K562 (cell line): ENCODE measurements around the gene CLDN5. TPM values are rescaled to one million over a fixed set of nuclear protein-coding genes. Genes with fewer than 3 reads are reported as not detected.

Experiments
- ATAC-seq: fragments of 200-7000 bp; cut with Tn5 transposase; 3 replicates; pipeline ENCODE4 v1.9.1; 2020; ENCODE audit warnings: moderate library complexity
- BruUV-seq: library from RNA; stranded (reverse); fragments of 400-500 nt; replicated peaks from 2 replicates; lab custom pipeline; 2021; lab: Mats Ljungman, UMichigan
- CTCF ChIA-PET: fragments of 300-600 bp; formaldehyde crosslinking; extraction: SDS; loops from one replicate; lab custom pipeline; 2021; ENCODE audit warnings: low intra/inter-chr PET ratio; lab: Yijun Ruan, JAX
- POLR2A ChIA-PET: fragments of 300-600, 350-650 bp; sonication (Branson Sonifier 250); formaldehyde crosslinking; extraction: SDS; loops from one replicate; lab custom pipeline; 2021; ENCODE audit warnings: antibody characterized with exemption, inconsistent platforms; lab: Yijun Ruan, JAX
- DNase-seq, 4 experiments: peaks; one replicate each; pipeline versions ENCODE4 v3.0.0 to v3.0.0-alpha.2; 2011 to 2018; ENCODE audit warnings: low spot score in 3 of 4, mixed read lengths in 3 of 4; ENCODE audit errors: extremely low read depth in 1 of 4
- FAIRE-seq: peaks from 2 replicates; lab custom pipeline; 2011; peaks lifted over from hg19 to GRCh38; lab: Jason Lieb, UNC
- H2AFZ ChIP-seq: 2 replicates; pipeline ENCODE4 v1.6.0; 2011; ENCODE audit warnings: low read depth, low read length, control low read depth, inconsistent platforms
- H3K27ac ChIP-seq: fragments of 200-600 bp; 3 replicates; pipeline ENCODE4 v1.8.0; 2011; ENCODE audit warnings: low read depth, mild to moderate bottlenecking, control low read depth, inconsistent platforms, low read length, moderate library complexity, mixed read lengths; ENCODE audit errors: extremely low read depth
- H3K27me3 ChIP-seq, 2 experiments: fragments of 300-600 bp in 1 of 2; 2 replicates in 1 of 2; 3 replicates in 1 of 2; pipeline versions ENCODE4 v1.6.0 to v1.8.0; 2011; ENCODE audit warnings: inconsistent platforms in 2 of 2, low read length in 2 of 2, mild to moderate bottlenecking in 1 of 2, mixed read lengths in 1 of 2, moderate library complexity in 1 of 2; ENCODE audit not compliant: control insufficient read depth in 2 of 2, insufficient read depth in 2 of 2
- H3K36me3 ChIP-seq: fragments of 300-600 bp; 3 replicates; pipeline ENCODE4 v1.8.0; 2011; ENCODE audit warnings: mild to moderate bottlenecking, low read length, inconsistent platforms; ENCODE audit not compliant: control insufficient read depth, insufficient read depth
- H3K4me1 ChIP-seq, 2 experiments: fragments of 200-600 bp in 1 of 2; replicated peaks in 1 of 2; 2 replicates in 1 of 2; 3 replicates in 1 of 2; pipeline versions ENCODE4 v1.5.1 to v1.8.0; 2011; ENCODE audit warnings: inconsistent platforms in 2 of 2, low read length in 2 of 2, mild to moderate bottlenecking in 1 of 2, mixed read lengths in 1 of 2, moderate library complexity in 1 of 2; ENCODE audit not compliant: control insufficient read depth in 2 of 2, insufficient read depth in 2 of 2
- H3K4me2 ChIP-seq: 2 replicates; pipeline ENCODE4 v1.6.1; 2011; ENCODE audit warnings: low read length, control low read depth, inconsistent platforms, mixed read lengths; ENCODE audit not compliant: insufficient read depth
- H3K4me3 ChIP-seq: fragments of 200-600 bp; sonication (generic), shearing (Covaris generic); 2 replicates; pipeline ENCODE4 v1.5.1; 2016; ENCODE audit warnings: control low read depth, inconsistent platforms
- H3K79me2 ChIP-seq: fragments of 200-600 bp; 3 replicates; pipeline ENCODE4 v1.8.0; 2011; ENCODE audit warnings: low read length, inconsistent platforms; ENCODE audit not compliant: control insufficient read depth, insufficient read depth
- H3K9ac ChIP-seq, 2 experiments: 2 replicates each; pipeline versions ENCODE4 v1.6.0 to v1.6.1; 2011; ENCODE audit warnings: low read depth in 2 of 2, low read length in 2 of 2, control low read depth in 1 of 2, inconsistent platforms in 1 of 2, mild to moderate bottlenecking in 1 of 2, mixed read lengths in 1 of 2; ENCODE audit not compliant: insufficient read depth in 1 of 2
- H3K9me1 ChIP-seq: one replicate; pipeline ENCODE4 v1.6.0; 2011; ENCODE audit warnings: inconsistent platforms, mild to moderate bottlenecking, low read length, moderate library complexity; ENCODE audit not compliant: control insufficient read depth, insufficient read depth
- H3K9me3 ChIP-seq: replicated peaks from 2 replicates; pipeline ENCODE4 v1.5.1; 2011; ENCODE audit warnings: low read depth, low read length, inconsistent platforms; ENCODE audit not compliant: control insufficient read depth, insufficient read depth
- H4K20me1 ChIP-seq: replicated peaks from 2 replicates; pipeline ENCODE4 v1.6.1; 2011; ENCODE audit warnings: low read length, inconsistent platforms, mixed read lengths; ENCODE audit not compliant: control insufficient read depth, insufficient read depth
- CEBPG ChIP-seq, 3 experiments: fragments of 200-800 bp in 1 of 3; sonication (Bioruptor generic) in 1 of 3; sonication (generic) in 1 of 3; formaldehyde crosslinking in 1 of 3; IDR thresholded peaks in 2 of 3; conservative IDR thresholded peaks in 1 of 3; 2 replicates each; pipeline versions ENCODE4 v1.6.1 to v1.8.0; 2016 to 2022; ENCODE audit warnings: missing compliant biosample characterization in 2 of 3, missing genetic modification characterization in 2 of 3, mild to moderate bottlenecking in 1 of 3, missing genetic modification reagents in 1 of 3
- FOXJ3 ChIP-seq: sonication (generic); formaldehyde crosslinking; IDR thresholded peaks from 2 replicates; pipeline ENCODE4 v1.4.0; 2020; ENCODE audit warnings: mild to moderate bottlenecking, missing genetic modification reagents
- KLF10 ChIP-seq: fragments of 250-450 bp; sonication (Bioruptor Pico); IDR thresholded peaks from 2 replicates; pipeline ENCODE4 v1.6.1; 2021; ENCODE audit warnings: matching md5 sums
- MCM3 ChIP-seq: fragments of 450-650 bp; IDR thresholded peaks from 2 replicates; pipeline ENCODE4 v1.6.1; 2016
- NBN ChIP-seq: fragments of 450-650 bp; IDR thresholded peaks from 2 replicates; pipeline ENCODE4 v1.6.1; 2016; ENCODE audit warnings: low read depth, mild to moderate bottlenecking
- NR1H2 ChIP-seq: sonication (generic); formaldehyde crosslinking; IDR thresholded peaks from 2 replicates; pipeline ENCODE4 v1.4.0; 2020; ENCODE audit warnings: mild to moderate bottlenecking, missing genetic modification reagents
- POLR2G ChIP-seq: fragments of 200-400 bp; formaldehyde crosslinking; IDR thresholded peaks from 2 replicates; pipeline ENCODE4 v1.6.1; 2017; ENCODE audit warnings: low read depth, mild to moderate bottlenecking, antibody characterized with exemption, low read length, moderate library complexity
- RBFOX2 ChIP-seq: fragments of 200-400 bp; formaldehyde crosslinking; IDR thresholded peaks from 2 replicates; pipeline ENCODE4 v1.6.1; 2017; ENCODE audit warnings: low read depth, mild to moderate bottlenecking, low read length, moderate library complexity
- RFX7 ChIP-seq: fragments of 250-450 bp; sonication (Bioruptor Pico); IDR thresholded peaks from 2 replicates; pipeline ENCODE4 v1.5.1; 2021; ENCODE audit warnings: mild to moderate bottlenecking
- TCF3 ChIP-seq: sonication (generic); formaldehyde crosslinking; IDR thresholded peaks from 2 replicates; pipeline ENCODE4 v1.4.0; 2020; ENCODE audit warnings: mild to moderate bottlenecking, missing genetic modification reagents
- WHSC1 ChIP-seq: IDR thresholded peaks from one replicate; pipeline ENCODE4 v1.6.1; 2012; ENCODE audit warnings: low read length, control low read depth, inconsistent platforms
- ZNF12 ChIP-seq: sonication (generic); formaldehyde crosslinking; IDR thresholded peaks from 2 replicates; pipeline ENCODE4 v1.4.0; 2020; ENCODE audit warnings: mild to moderate bottlenecking, missing genetic modification reagents
- ZNF24 ChIP-seq: fragments of 450-650 bp; IDR thresholded peaks from 2 replicates; pipeline ENCODE4 v1.6.1; 2016
- ZNF282 ChIP-seq: sonication (generic); formaldehyde crosslinking; IDR thresholded peaks from 2 replicates; pipeline ENCODE4 v1.8.1; 2023; ENCODE audit warnings: missing genetic modification reagents
- ZNF431 ChIP-seq: sonication (generic); formaldehyde crosslinking; IDR thresholded peaks from 2 replicates; pipeline ENCODE4 v1.8.0; 2022; ENCODE audit warnings: mild to moderate bottlenecking, missing genetic modification reagents
- ZNF830 ChIP-seq: fragments of 250-450 bp; sonication (Bioruptor Pico); IDR thresholded peaks from 2 replicates; pipeline ENCODE4 v1.5.0; 2021; ENCODE audit warnings: mild to moderate bottlenecking
- WGBS: fragments of 100-300 bp; shearing (Covaris generic); methylation state at CpG from one replicate; pipeline ENCODE4 v1.1.6; 2016; ENCODE audit warnings: low coverage, mixed read lengths; ENCODE audit not compliant: insufficient coverage; ENCODE audit errors: missing lambda C conversion rate; 5-methylcytosine and 5-hydroxymethylcytosine counted together
- in situ Hi-C: fragments of 300-500 bp; cut with MboI; formaldehyde crosslinking; loops from 4 replicates; pipeline ENCODE4 v1.15.0; 2018; ENCODE audit warnings: inconsistent platforms, mixed read lengths
- intact Hi-C: fragments of 100-400 bp; cut with micrococcal nuclease; formaldehyde crosslinking; loops from 2 replicates; pipeline ENCODE4 v1.14.2; 2022
- polyA plus RNA-seq, 8 experiments: library from polyadenylated mRNA; depleted of rRNA in 4 of 8; stranded (reverse) in 5 of 8; unstranded in 3 of 8; fragments of >200 nt; fragmentation: Nextera tagmentation in 2 of 8; fragmentation: Illumina TruSeq in 1 of 8; extraction: Ambion mirVana in 2 of 8; extraction: Trizol in 1 of 8; gene quantifications; 2 replicates each; pipeline versions ENCODE4 v1.2.1 to v1.2.3, GENCODE V29; 2011 to 2014; ENCODE audit warnings: inconsistent platforms in 1 of 8, missing spikeins in 1 of 8
- total RNA-seq, 7 experiments: library from RNA; depleted of rRNA in 6 of 7; stranded (reverse); fragments of >200 nt in 6 of 7; fragmentation: Illumina TruSeq in 2 of 7; extraction: Trizol in 2 of 7; gene quantifications; 2 replicates each; pipeline versions ENCODE4 v1.2.1 to v1.2.3, GENCODE V29; 2011 to 2021; ENCODE audit warnings: low replicate concordance in 1 of 7
- TF ChIP-seq, protein P1 (sequence below): fragments of 250-450 bp; sonication (Bioruptor Pico); IDR thresholded peaks from 2 replicates; pipeline ENCODE4 v1.4.0; 2020
- TF ChIP-seq, protein P2 (sequence below): sonication (generic); formaldehyde crosslinking; IDR thresholded peaks from 2 replicates; pipeline ENCODE4 v1.9.0; 2022; ENCODE audit warnings: mild to moderate bottlenecking, missing genetic modification reagents
- TF ChIP-seq, protein P3 (sequence below): sonication (generic); formaldehyde crosslinking; IDR thresholded peaks from 2 replicates; pipeline ENCODE4 v1.8.0; 2022; ENCODE audit warnings: mild to moderate bottlenecking, missing genetic modification reagents
- TF ChIP-seq, protein P4 (sequence below): conservative IDR thresholded peaks from 2 replicates; pipeline ENCODE4 v1.6.1; 2011; ENCODE audit warnings: low read depth, mild to moderate bottlenecking, low read length; ENCODE audit not compliant: control insufficient read depth

Gene CLDN5
- total and polyA plus RNA-seq, 9 of the 15 experiments (the other 6 are each of a cell fraction or from before 2014, with no cell fraction given), result 0.20 TPM; not detected in 8

DNA sequence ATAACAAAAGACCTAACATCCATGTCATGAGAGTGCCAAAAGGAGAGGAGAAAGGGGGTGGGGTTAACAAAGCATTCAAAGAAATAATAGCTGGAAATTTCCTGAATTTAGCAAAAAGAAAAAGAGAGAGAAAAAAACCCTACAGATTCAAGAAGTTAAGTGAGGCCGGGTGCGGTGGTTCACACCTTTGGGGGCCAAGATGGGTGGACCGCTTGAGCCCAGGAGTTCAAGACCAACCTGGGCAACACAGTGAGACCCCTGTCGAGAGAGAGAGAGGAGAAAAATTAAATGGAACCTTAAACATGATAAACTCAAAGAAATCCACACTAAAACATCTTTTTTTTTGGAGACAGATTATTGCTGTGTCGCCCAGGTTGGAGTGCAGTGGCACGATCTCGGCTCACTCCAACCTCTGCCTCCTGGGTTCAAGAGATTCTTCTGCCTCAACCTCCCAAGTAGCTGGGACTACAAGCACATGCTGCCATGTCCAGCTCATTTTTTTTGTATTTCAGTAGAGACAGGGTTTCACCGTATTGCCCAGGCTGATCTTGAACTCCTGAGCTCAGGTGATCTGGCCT, 8.9 kb upstream of the CLDN5 start:
- Histone ChIP-seq H4K20me1 (peaks cover 1% of the 10 kb centered on the region; the same call in 1 of the 2 replicates), H3K4me3 (no peak overlapping the region), H3K79me2 (no peaks in the 10 kb centered on the region), H3K27me3 (peaks cover 55 to 67% of the 10 kb centered on the region in 2 experiments), H3K4me1 (peaks cover 0 to 1% of the 10 kb centered on the region in 2 experiments; a peak in 2 of 5 replicates), H3K4me2 (no peak overlapping the region), H3K9me1 (no peaks in the 10 kb centered on the region), H3K9me3 (no peaks in the 10 kb centered on the region), H3K27ac (no peak overlapping the region), H2AFZ (no peak overlapping the region), H3K9ac (no peak overlapping the region), H3K36me3 (no peaks in the 10 kb centered on the region)
- ChIA-PET POLR2A (interaction anchor here (0.6 to 1.6 kb wide), 10 partner anchors 8 to 1508 kb away, joined by 3 to 6 read pairs (median 3); partner anchors contain the start of gene CDC45), CTCF (interaction anchor here (0.6 kb wide), 1 partner anchor 334 kb away, joined by 4 read pairs; no protein-coding TSS in a partner anchor)
- no peak for FAIRE-seq
- in situ Hi-C loops (no loop called here), intact Hi-C loops (loop anchor here (5.0 kb wide), 1 partner anchor 74 kb away; no protein-coding TSS in a partner anchor)
- 6% methylated on average over 8 of the region's 8 CpGs for WGBS
- BruUV-seq, result no TSS peak
- ATAC-seq, result no peak
- peak in 1 of 4 experiments; percentile 10 for DNase-seq
- TF ChIP-seq ZNF431 (CRISPR knock-in tag) (0 out of 2 replicates have a peak, but pooled peaks have one; percentile 27), ZNF12 (CRISPR knock-in tag) (no peak), MCM3 (0 out of 2 replicates have a peak, but pooled peaks have one; percentile 24), ZNF24 (no peak), FOXJ3 (CRISPR knock-in tag) (peak; percentile 33; the same call in 1 of the 2 replicates), ZNF282 (CRISPR knock-in tag) (0 out of 2 replicates have a peak, but pooled peaks have one; percentile 59), NR1H2 (CRISPR knock-in tag) (peak; percentile 67; the same call in 1 of the 2 replicates), RBFOX2 (no peak), CEBPG (CRISPR knock-in tag; IDR thresholded peaks at IDR 0.05) (0 out of 2 replicates have a peak, but pooled peaks have one; percentile 13), CEBPG (tag; conservative IDR thresholded peaks at IDR 0.05 in 1 of 2, IDR thresholded peaks at IDR 0.05 in 1 of 2) (no peak), ZNF830 (no peak), RFX7 (no peak), WHSC1 (no peak), KLF10 (CRISPR knock-in tag) (no peak), TCF3 (CRISPR knock-in tag) (no peak), NBN (no peak), POLR2G (no peak)
- TF ChIP-seq, protein P1, sequence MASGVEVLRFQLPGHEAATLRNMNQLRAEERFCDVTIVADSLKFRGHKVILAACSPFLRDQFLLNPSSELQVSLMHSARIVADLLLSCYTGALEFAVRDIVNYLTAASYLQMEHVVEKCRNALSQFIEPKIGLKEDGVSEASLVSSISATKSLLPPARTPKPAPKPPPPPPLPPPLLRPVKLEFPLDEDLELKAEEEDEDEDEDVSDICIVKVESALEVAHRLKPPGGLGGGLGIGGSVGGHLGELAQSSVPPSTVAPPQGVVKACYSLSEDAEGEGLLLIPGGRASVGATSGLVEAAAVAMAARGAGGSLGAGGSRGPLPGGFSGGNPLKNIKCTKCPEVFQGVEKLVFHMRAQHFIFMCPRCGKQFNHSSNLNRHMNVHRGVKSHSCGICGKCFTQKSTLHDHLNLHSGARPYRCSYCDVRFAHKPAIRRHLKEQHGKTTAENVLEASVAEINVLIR (CRISPR knock-in tag), result no peak
- TF ChIP-seq, protein P2, sequence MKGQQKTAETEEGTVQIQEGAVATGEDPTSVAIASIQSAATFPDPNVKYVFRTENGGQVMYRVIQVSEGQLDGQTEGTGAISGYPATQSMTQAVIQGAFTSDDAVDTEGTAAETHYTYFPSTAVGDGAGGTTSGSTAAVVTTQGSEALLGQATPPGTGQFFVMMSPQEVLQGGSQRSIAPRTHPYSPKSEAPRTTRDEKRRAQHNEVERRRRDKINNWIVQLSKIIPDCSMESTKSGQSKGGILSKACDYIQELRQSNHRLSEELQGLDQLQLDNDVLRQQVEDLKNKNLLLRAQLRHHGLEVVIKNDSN (CRISPR knock-in tag), result peak; percentile 49; the same call in 1 of the 2 replicates
- TF ChIP-seq, protein P3, sequence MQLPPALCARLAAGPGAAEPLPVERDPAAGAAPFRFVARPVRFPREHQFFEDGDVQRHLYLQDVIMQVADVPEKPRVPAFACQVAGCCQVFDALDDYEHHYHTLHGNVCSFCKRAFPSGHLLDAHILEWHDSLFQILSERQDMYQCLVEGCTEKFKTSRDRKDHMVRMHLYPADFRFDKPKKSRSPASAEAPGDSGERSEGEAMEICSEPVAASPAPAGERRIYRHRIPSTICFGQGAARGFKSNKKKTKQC, result peak; percentile 79; the same call in 1 of the 2 replicates
- TF ChIP-seq, protein P4, sequence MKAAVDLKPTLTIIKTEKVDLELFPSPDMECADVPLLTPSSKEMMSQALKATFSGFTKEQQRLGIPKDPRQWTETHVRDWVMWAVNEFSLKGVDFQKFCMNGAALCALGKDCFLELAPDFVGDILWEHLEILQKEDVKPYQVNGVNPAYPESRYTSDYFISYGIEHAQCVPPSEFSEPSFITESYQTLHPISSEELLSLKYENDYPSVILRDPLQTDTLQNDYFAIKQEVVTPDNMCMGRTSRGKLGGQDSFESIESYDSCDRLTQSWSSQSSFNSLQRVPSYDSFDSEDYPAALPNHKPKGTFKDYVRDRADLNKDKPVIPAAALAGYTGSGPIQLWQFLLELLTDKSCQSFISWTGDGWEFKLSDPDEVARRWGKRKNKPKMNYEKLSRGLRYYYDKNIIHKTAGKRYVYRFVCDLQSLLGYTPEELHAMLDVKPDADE, result no peak
